Liver (tissue), 9 donors: ENCODE measurements around the gene C12orf50. TPM values are rescaled to one million over a fixed set of nuclear protein-coding genes. Genes with fewer than 3 reads are reported as not detected.

Experiments
- DNase-seq: peaks from one replicate; pipeline ENCODE4 v3.0.0-alpha.2; 2017; ENCODE audit warnings: low spot score
- H3K27ac ChIP-seq, 2 donors: one replicate each; pipeline ENCODE4 v1.7.0; 2013; ENCODE audit warnings: inconsistent platforms in 2 of 2, low read length in 2 of 2, control low read depth in 1 of 2, low read depth in 1 of 2, mild to moderate bottlenecking in 1 of 2
- H3K27me3 ChIP-seq, 4 donors: one replicate each; pipeline versions ENCODE4 v1.6.1 to v1.7.0; 2013; ENCODE audit warnings: low read length in 3 of 4, inconsistent platforms in 1 of 4, mild to moderate bottlenecking in 1 of 4, moderate library complexity in 1 of 4; ENCODE audit not compliant: control insufficient read depth in 4 of 4, insufficient read depth in 4 of 4
- H3K36me3 ChIP-seq, 4 donors: one replicate each; pipeline versions ENCODE4 v1.6.1 to v1.7.0; 2013; ENCODE audit warnings: low read length in 3 of 4, mild to moderate bottlenecking in 3 of 4, low read depth in 1 of 4, moderate library complexity in 1 of 4; ENCODE audit not compliant: control insufficient read depth in 4 of 4, insufficient read depth in 3 of 4
- H3K4me1 ChIP-seq, 4 donors: one replicate each; pipeline versions ENCODE4 v1.6.1 to v1.7.0; 2013; ENCODE audit warnings: low read length in 3 of 4, mild to moderate bottlenecking in 3 of 4, moderate library complexity in 1 of 4; ENCODE audit not compliant: control insufficient read depth in 4 of 4, insufficient read depth in 4 of 4
- H3K4me3 ChIP-seq, 3 donors: one replicate each; pipeline versions ENCODE4 v1.6.1 to v1.7.0; 2013; ENCODE audit warnings: low read length in 3 of 3, control low read depth in 1 of 3, low read depth in 1 of 3, mild to moderate bottlenecking in 1 of 3
- H3K9ac ChIP-seq, 2 donors: one replicate each; pipeline ENCODE4 v1.7.0; 2013; ENCODE audit warnings: low read length in 2 of 2, mild to moderate bottlenecking in 2 of 2, moderate library complexity in 2 of 2, control low read depth in 1 of 2, low read depth in 1 of 2
- H3K9me3 ChIP-seq, 4 donors: one replicate each; pipeline versions ENCODE4 v1.6.1 to v1.7.0; 2013; ENCODE audit warnings: low read length in 3 of 4; ENCODE audit not compliant: control insufficient read depth in 4 of 4
- CTCF ChIP-seq: fragments of 150-350 bp; IDR thresholded peaks from 2 replicates; pipeline ENCODE4 v1.5.1; 2017; ENCODE audit warnings: improper control_type of control experiment, low read depth, low read length; ENCODE audit not compliant: missing input control
- EGR1 ChIP-seq, 2 donors: IDR thresholded peaks; 2 replicates each; pipeline ENCODE4 v1.6.1; 2016 to 2018; ENCODE audit warnings: antibody characterized with exemption in 2 of 2, low read depth in 2 of 2
- FOXA1 ChIP-seq: IDR thresholded peaks from 2 replicates; pipeline ENCODE4 v1.6.1; 2016; ENCODE audit warnings: antibody characterized with exemption
- FOXA2 ChIP-seq: IDR thresholded peaks from 2 replicates; pipeline ENCODE4 v1.6.1; 2016; ENCODE audit warnings: antibody characterized with exemption
- GABPA ChIP-seq, 2 donors: IDR thresholded peaks in 1 of 2; conservative IDR thresholded peaks in 1 of 2; 2 replicates each; pipeline ENCODE4 v1.6.1; 2016; ENCODE audit warnings: antibody characterized with exemption in 2 of 2, mild to moderate bottlenecking in 1 of 2, moderate library complexity in 1 of 2
- HNF4A ChIP-seq, 2 donors: conservative IDR thresholded peaks; 2 replicates each; pipeline ENCODE4 v1.6.1; 2016; ENCODE audit warnings: antibody characterized with exemption in 2 of 2, mild to moderate bottlenecking in 2 of 2
- HNF4G ChIP-seq: IDR thresholded peaks from 2 replicates; pipeline ENCODE4 v1.6.1; 2016; ENCODE audit warnings: antibody characterized with exemption
- JUND ChIP-seq, 2 donors: IDR thresholded peaks; 2 replicates each; pipeline ENCODE4 v1.6.1; 2016; ENCODE audit warnings: antibody characterized with exemption in 2 of 2
- MAX ChIP-seq: IDR thresholded peaks from 2 replicates; pipeline ENCODE4 v1.6.1; 2016; ENCODE audit warnings: antibody characterized with exemption
- NR2F2 ChIP-seq: IDR thresholded peaks from 2 replicates; pipeline ENCODE4 v1.6.1; 2016; ENCODE audit warnings: antibody characterized with exemption
- RAD21 ChIP-seq, 2 donors: IDR thresholded peaks; 2 replicates each; pipeline ENCODE4 v1.6.1; 2016; ENCODE audit warnings: antibody characterized with exemption in 2 of 2, mild to moderate bottlenecking in 2 of 2
- RXRA ChIP-seq, 2 donors: IDR thresholded peaks; 2 replicates each; pipeline ENCODE4 v1.6.1; 2017 to 2018; ENCODE audit warnings: antibody characterized with exemption in 2 of 2, mild to moderate bottlenecking in 1 of 2
- SP1 ChIP-seq: IDR thresholded peaks from 2 replicates; pipeline ENCODE4 v1.6.1; 2018; ENCODE audit warnings: antibody characterized with exemption, mild to moderate bottlenecking
- TAF1 ChIP-seq: conservative IDR thresholded peaks from 2 replicates; pipeline ENCODE4 v1.6.1; 2016; ENCODE audit warnings: antibody characterized with exemption, mild to moderate bottlenecking
- YY1 ChIP-seq: IDR thresholded peaks from 2 replicates; pipeline ENCODE4 v1.6.1; 2016; ENCODE audit warnings: antibody characterized with exemption, mild to moderate bottlenecking
- ZBTB33 ChIP-seq: IDR thresholded peaks from 2 replicates; pipeline ENCODE4 v1.6.1; 2016; ENCODE audit warnings: antibody characterized with exemption
- WGBS: extraction: QIAGEN DNeasy Blood & Tissue Kit; methylation state at CpG from one replicate; pipeline ENCODE4 v1.1.7; 2013; 5-methylcytosine and 5-hydroxymethylcytosine counted together
- polyA plus RNA-seq, 2 donors: library from polyadenylated mRNA; stranded (reverse) in 1 of 2; unstranded in 1 of 2; fragments of 200-250 nt in 1 of 2; fragments of >200 nt in 1 of 2; fragmentation: Nextera tagmentation in 1 of 2; extraction: Ambion mirVana in 1 of 2; gene quantifications; one replicate each; pipeline versions ENCODE4 v1.2.1 to v1.2.3, GENCODE V29; 2013 to 2015
- total RNA-seq, 2 donors: library from RNA; depleted of rRNA; stranded (reverse); fragments of >200 nt; gene quantifications; one replicate each; pipeline ENCODE4 v1.2.3, GENCODE V29; 2014
- TF ChIP-seq, protein P1 (sequence below): IDR thresholded peaks from 2 replicates; pipeline ENCODE4 v1.6.1; 2016; ENCODE audit warnings: antibody characterized with exemption
- TF ChIP-seq, protein P2 (sequence below): IDR thresholded peaks from 2 replicates; pipeline ENCODE4 v1.6.1; 2016; ENCODE audit warnings: antibody characterized with exemption, mild to moderate bottlenecking
- donor health status: healthy.
- donor health status: healthy.
- donor health status: healthy.
- donor health status: healthy.
- donor health status: healthy.

C12orf50 gene
- total and polyA plus RNA-seq, 4 donors = 0.08 TPM; not detected in 3

DNA sequence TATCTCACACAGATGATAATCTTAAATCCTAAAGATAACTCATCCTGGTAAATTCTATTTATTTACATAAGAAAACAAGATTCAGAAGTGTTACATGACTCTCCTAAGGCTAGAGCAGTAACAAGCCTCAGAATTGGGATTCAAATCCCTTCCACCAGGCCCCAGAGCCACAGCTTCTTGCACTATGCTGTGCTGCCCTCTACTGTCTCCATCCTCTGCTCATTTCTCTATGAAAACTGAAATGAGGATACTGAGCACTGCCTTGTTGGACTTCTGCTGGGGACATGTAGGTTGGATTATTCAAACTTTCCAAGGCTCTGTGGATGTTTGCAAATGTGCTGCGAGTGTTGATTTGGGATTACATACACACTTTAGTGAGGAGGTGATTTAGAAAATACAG, 23.5 kb upstream of the C12orf50 start:
- Histone ChIP-seq H3K27ac (no peak overlapping the region), H3K27me3 (no peaks in the 10 kb centered on the region), H3K4me3 (no peak overlapping the region), H3K9me3 (no peaks in the 10 kb centered on the region), H3K36me3 (peaks cover 3 to 30% (median 18%) of the 10 kb centered on the region in 4 donors), H3K4me1 (no peaks in the 10 kb centered on the region), H3K9ac (no peak overlapping the region)
- 84% methylated on average over 1 of the region's 1 CpG for WGBS
- TF ChIP-seq FOXA2 (no peak), CTCF (peak; percentile 45), HNF4G (no peak), RAD21 (IDR thresholded peaks at IDR 0.05) (peak; percentile 86 to 87), JUND (IDR thresholded peaks at IDR 0.05) (no peak), SP1 (no peak), ZBTB33 (no peak)
- TF ChIP-seq, protein P1, sequence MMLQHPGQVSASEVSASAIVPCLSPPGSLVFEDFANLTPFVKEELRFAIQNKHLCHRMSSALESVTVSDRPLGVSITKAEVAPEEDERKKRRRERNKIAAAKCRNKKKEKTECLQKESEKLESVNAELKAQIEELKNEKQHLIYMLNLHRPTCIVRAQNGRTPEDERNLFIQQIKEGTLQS = no peak
- TF ChIP-seq, protein P2, sequence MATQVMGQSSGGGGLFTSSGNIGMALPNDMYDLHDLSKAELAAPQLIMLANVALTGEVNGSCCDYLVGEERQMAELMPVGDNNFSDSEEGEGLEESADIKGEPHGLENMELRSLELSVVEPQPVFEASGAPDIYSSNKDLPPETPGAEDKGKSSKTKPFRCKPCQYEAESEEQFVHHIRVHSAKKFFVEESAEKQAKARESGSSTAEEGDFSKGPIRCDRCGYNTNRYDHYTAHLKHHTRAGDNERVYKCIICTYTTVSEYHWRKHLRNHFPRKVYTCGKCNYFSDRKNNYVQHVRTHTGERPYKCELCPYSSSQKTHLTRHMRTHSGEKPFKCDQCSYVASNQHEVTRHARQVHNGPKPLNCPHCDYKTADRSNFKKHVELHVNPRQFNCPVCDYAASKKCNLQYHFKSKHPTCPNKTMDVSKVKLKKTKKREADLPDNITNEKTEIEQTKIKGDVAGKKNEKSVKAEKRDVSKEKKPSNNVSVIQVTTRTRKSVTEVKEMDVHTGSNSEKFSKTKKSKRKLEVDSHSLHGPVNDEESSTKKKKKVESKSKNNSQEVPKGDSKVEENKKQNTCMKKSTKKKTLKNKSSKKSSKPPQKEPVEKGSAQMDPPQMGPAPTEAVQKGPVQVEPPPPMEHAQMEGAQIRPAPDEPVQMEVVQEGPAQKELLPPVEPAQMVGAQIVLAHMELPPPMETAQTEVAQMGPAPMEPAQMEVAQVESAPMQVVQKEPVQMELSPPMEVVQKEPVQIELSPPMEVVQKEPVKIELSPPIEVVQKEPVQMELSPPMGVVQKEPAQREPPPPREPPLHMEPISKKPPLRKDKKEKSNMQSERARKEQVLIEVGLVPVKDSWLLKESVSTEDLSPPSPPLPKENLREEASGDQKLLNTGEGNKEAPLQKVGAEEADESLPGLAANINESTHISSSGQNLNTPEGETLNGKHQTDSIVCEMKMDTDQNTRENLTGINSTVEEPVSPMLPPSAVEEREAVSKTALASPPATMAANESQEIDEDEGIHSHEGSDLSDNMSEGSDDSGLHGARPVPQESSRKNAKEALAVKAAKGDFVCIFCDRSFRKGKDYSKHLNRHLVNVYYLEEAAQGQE = no peak
- DNase-seq = no peak

- 59% methylated on average over 5 of the region's 5 CpGs for WGBS
These were observed 14.8 kb upstream of the C12orf50 start for GRCh38 chr12:88044035-88044434.

More at GRCh38 chr12:88044035-88044434, 14.8 kb upstream of the C12orf50 start:
- TF ChIP-seq RXRA (IDR thresholded peaks at IDR 0.05) (peak; percentile 24 to 47), SP1 (peak; percentile 61), TAF1 (no peak), EGR1 (IDR thresholded peaks at IDR 0.05; ENCODE audit: low read depth in 2 of 2) (no peak), MAX (no peak), HNF4A (conservative IDR thresholded peaks at IDR 0.05) (peak; percentile 92 to 93), HNF4G (peak; percentile 51), NR2F2 (no peak), FOXA1 (no peak), RAD21 (IDR thresholded peaks at IDR 0.05) (no peak), YY1 (peak; percentile 23), GABPA (IDR thresholded peaks at IDR 0.05 in 1 of 2, conservative IDR thresholded peaks at IDR 0.05 in 1 of 2) (peak; percentile 35 to 69), JUND (IDR thresholded peaks at IDR 0.05) (no peak)
- TF ChIP-seq, protein P2 = peak; percentile 23
- TF ChIP-seq, protein P1 = no peak
- no peak for DNase-seq
- Histone ChIP-seq H3K9ac (no peak overlapping the region), H3K9me3 (no peaks in the 10 kb centered on the region), H3K27me3 (no peaks in the 10 kb centered on the region), H3K27ac (no peak overlapping the region), H3K4me3 (no peak overlapping the region), H3K4me1 (peaks cover 0 to 4% (median 3%) of the 10 kb centered on the region in 4 donors), H3K36me3 (peaks cover 2 to 32% (median 27%) of the 10 kb centered on the region in 4 donors)
